ENCODE results near the gene CCDC117.

The CCDC117 gene

DNA sequence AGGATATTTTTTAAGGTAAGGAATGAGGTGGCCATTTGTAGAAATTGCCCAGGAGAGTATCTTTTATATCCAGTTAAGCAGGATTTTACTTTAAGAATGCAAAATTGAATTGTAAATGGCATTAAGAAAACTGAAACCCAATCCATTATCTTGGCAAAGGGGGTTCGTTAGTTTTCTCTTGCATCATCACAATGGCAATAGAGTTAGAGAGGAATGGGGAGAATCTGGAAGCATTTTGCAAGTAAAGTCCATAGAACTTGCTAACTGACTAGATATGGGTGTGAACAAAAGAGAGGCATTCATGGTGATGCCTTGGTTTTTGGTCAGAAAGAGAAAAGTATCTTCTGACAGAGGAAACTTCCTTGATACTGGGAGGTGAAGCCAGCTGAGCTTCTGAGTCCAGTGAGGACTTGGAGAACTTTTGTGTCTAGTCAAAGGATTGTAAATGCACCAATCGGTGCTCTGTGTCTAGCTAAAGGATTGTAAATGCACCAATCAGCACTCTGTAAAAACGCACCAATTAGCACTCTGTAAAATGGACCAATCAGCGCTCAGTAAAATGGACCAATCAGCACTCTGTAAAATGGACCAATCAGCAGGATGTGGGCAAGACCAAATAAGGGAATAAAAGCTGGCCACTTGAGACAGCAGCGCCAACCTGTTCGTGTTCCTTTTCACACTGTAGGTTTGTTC, 3.6 kb upstream of the CCDC117 start:
- FAIRE-seq, result no peak

GRCh38 chr22:28769394-28770085, 3.0 kb upstream of the CCDC117 start:
- DNase-seq (ENCODE audit: extremely low spot score, insufficient read length, low read depth), result no peak
- no peak for FAIRE-seq

More for the DNA sequence above, 3.6 kb upstream of the CCDC117 start:
- DNase-seq (ENCODE audit: extremely low spot score, insufficient read length, low read depth), result no peak

DNA sequence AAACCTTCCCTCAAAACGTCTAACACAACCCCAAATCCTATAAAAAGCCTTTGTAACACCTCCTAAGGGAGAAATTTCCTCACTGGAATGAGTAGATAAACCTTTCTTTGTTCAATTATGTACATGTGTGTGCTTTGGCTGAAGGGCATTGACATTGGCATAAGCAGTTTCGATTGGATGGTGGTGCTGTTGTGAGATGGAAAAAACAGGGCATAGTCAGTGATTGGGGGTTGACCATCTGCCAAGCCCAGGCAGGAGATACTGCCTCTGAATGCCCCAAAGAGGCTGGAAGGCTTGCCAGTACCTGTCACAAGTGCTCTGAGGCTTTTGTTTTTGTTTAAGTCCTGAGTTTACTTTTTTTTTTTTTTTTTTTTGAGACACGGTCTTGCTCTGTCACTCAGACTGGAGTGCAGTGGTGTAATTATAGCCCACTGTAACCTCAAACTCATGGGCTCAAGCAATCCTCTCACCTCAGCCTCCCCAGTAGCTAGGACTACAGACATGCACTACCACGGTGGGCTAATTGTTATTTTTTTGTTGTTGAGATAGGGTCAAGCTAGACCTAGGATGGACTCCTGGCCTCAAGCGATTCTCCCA, 1.2 kb upstream of the CCDC117 start:
- DNase-seq (ENCODE audit: extremely low spot score, insufficient read length, low read depth) (no peak), FAIRE-seq (no peak)

GRCh38 chr22:28773461-28773867, 969 bp downstream of the CCDC117 start:
- DNase-seq (ENCODE audit: extremely low spot score, insufficient read length, low read depth), result peak; percentile 23
- FAIRE-seq, result peak; percentile 87

DNA sequence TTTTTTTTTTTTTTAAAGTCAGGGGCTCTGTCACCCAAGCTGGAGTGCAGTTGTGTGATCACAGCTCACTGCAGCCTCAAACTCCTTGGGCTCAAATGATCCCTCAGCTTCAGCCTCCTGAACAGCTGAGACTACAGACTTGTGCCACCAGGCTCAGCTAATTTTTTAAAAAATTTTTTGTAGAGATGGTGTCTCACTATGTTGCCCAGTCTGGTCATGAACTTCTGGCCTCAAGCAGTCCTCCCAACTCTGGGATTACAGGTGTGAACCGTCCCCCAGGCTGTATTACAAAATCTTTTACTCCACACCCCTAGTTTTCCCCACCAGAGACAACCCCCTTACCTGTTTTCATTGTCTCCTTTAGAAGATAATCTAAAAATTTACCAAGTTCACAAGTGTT, 1.9 kb downstream of the CCDC117 start:
- FAIRE-seq (no peak), DNase-seq (ENCODE audit: extremely low spot score, insufficient read length, low read depth) (no peak)

DNA sequence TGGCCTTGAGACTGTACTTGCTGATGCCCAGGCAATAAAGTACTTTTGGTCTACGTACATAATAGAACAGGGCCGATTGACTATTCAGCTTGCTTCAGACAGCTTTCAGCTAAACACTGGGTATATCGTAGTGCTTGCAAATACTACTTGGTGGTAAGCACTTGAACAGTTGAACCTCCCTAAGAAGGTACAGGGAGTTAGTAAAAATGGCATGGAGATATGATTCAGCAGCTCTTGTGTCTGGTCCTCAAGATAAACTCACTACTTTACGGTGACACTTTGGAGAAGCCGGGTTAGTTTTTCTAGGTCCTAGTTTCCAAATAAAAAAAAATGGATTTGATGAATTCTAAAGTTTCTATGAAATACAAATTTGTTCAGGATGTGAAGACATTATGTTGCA, 7.3 kb downstream of the CCDC117 start:
- FAIRE-seq (no peak), DNase-seq (ENCODE audit: extremely low spot score, insufficient read length, low read depth) (no peak)

DNA sequence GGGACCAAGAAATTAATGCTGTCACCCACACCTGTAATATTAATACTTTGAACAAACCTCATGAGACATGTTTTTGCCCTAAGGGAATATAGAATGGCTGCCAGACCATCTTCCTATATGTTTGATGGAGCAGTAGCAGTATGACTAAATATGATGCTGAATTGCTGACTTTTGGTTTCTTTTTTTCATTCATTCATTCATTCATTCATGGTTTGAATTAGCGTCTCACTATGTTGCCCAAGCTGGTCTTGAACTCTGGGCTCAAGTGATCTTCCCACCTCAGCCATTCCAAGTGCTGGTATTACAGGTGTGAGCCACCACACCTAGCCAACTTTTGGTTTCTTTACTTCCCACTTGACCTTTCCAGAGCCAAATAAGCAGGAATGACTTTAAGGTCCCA, 7.8 kb downstream of the CCDC117 start:
- DNase-seq (ENCODE audit: extremely low spot score, insufficient read length, low read depth), result no peak
- FAIRE-seq, result no peak

DNA sequence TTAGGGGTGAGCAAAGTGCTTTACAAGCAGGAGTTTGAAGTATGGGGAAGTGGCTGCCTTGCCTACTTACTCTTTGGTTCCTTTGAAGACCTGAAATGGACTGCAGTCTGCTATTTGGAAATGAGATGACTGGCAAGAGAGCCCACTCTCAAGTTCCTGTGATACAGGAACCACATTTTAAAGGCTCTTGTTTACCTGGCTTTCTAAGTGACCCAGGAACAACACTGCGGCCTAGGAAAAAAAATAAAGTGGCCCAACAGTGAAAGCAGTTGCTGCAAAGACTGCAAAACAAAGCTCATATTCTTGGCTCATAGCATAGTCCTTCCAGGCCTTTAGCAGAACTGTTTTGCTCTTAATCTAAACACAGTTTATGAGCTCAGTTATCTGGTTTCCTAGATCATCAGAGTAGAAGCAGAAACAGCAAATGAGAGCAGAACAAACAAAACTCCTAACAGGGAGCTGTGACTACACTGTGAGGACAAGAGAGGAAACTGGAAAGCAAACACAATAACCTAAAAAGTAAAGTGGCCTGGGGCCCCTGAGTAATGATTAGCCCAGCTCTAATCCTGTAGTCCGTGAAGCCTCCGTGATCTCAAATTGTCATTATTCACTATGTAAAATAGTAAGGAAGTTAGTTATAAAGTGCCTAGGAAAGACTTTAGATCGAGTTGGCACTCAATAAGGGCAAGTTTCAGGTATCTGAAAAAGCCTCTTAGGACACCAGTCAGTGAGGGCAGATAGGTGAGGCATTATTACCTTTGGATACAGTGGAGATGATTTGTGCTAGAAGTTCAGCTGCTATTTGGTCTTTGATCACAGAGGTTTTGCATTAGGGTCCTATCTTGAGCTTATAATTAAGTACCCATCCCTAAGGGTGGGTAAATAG, 11.5 kb downstream of the CCDC117 start:
- peak; percentile 18 for FAIRE-seq
- DNase-seq (ENCODE audit: extremely low spot score, insufficient read length, low read depth), result no peak

- no peak for DNase-seq (ENCODE audit: extremely low spot score, insufficient read length, low read depth)
- FAIRE-seq, result no peak
Measured at GRCh38 chr22:28788601-28789000, 16.1 kb downstream of the CCDC117 start.

- FAIRE-seq (no peak), DNase-seq (ENCODE audit: extremely low spot score, insufficient read length, low read depth) (no peak)
Measured at GRCh38 chr22:28791124-28791523, 18.6 kb downstream of the CCDC117 start.

DNA sequence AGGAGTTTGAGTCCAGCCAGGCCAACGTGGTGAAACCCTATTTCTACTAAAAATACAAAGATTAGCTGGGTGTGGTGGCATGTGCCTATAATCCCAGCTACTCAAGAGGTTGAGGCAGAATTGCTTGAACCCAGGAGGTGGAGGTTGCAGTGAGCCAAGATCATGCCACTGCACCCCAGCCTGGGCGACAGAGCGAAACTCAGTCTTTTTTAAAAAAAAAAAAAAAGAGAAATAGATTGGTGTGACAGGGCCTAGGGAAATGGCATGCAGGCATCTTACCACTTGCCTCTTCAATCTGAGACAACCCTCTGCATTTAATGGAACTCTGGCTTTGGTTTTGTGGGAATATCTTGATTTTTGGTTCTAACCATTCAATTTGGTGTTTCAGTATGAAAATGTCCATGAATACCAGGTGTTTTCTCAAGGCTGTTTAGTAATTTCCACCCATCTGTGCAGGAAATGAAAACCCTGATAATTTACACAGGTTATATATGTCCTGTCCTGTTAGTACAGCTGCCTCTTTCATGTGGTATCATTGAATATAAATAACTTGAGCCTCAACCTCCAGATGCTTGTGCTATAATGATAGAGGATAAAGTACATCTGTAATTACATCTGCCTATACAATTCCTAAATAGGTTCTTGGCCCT, 19.5 kb downstream of the CCDC117 start:
- no peak for DNase-seq (ENCODE audit: extremely low spot score, insufficient read length, low read depth)
- FAIRE-seq, result peak; percentile 88

DNA sequence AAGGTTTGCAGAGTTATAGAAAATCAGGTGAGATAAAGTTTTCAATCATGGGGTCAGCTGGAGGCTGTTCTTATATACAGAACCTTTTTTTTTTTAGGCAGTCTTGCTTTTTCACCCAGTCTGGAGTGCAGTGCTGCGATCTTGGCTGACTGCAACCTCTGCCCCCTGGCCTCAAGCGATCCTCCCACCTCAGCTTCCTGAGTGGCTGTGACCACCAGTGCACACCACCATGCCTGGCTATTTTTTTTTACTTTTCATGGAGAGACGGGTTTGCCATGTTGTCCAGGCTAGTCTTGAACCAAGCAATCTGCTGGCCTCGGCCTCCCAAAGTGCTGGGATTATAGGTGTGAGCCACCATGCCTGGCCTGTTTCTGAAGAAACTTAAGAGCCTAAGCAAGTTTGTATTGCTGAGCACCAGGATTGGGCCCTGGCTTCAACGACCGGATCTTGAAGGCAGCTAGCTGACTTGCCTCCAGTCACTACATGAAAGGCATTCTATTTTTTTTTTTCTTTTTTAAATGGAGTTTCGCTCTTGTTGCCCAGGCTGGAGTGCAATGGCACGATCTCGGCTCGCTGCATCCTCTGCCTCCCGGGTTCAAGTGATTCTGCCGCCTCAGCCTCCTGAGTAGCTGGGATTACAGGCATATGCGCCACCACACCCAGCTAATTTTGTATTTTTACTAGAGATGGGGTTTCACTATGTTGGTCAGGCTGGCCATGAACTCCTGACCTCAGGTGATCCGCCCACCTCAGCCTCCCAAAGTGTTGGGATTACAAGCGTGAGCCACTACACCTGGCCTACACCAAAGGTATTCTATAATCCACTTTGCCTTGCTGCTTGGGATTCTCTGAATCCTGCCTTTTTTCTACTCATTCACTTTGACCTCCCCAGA, 20.2 kb downstream of the CCDC117 start:
- FAIRE-seq (no peak), DNase-seq (ENCODE audit: extremely low spot score, insufficient read length, low read depth) (no peak)

- FAIRE-seq, result no peak
- no peak for DNase-seq (ENCODE audit: extremely low spot score, insufficient read length, low read depth)
Measured at GRCh38 chr22:28793976-28794584, 21.6 kb downstream of the CCDC117 start.

- no peak for FAIRE-seq
- DNase-seq (ENCODE audit: extremely low spot score, insufficient read length, low read depth), result no peak
Measured at GRCh38 chr22:28795071-28795693, 22.7 kb downstream of the CCDC117 start.

GRCh38 chr22:28795932-28796856, 23.7 kb downstream of the CCDC117 start:
- FAIRE-seq (no peak), DNase-seq (ENCODE audit: extremely low spot score, insufficient read length, low read depth) (no peak)

DNA sequence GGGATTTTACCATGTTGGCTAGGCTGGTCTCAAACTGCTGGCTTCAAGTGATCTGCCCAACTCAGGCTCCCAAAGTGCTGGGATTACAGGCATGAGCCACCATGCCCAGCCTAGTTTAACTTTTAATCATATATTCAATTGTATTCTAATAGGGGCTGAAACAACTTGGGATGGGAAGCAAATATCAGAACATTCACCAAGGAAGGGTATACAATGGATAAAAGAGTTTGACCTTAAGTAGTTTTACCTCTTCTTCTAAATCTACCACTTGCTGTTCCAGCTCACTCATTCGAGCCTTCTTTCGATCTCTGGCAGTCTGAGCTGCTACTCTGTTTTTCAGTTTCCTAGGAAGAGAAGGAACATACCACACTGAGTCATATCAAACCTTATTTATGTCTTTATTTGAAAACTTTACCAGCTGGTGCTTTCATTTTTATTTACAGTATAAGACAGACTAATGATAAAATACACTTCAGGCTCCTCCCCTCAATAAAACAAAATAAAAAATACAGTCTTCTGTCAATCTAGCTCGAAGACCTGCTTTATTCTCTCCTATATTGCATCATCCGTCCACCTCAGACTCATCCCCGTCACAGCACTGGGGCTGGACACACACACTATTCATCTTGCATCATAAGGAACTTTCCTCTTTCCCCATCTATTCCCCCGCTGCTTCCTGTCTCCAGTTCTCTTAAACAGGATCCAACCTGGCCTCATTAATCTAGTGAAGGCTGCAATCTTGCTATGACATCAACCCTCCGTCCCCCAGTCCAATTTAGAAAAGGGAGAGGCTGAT, 26.5 kb downstream of the CCDC117 start:
- FAIRE-seq, result peak; percentile 74
- no peak for DNase-seq (ENCODE audit: extremely low spot score, insufficient read length, low read depth)
